ENCODE results near the gene CD300A.

The CD300A gene

DNA sequence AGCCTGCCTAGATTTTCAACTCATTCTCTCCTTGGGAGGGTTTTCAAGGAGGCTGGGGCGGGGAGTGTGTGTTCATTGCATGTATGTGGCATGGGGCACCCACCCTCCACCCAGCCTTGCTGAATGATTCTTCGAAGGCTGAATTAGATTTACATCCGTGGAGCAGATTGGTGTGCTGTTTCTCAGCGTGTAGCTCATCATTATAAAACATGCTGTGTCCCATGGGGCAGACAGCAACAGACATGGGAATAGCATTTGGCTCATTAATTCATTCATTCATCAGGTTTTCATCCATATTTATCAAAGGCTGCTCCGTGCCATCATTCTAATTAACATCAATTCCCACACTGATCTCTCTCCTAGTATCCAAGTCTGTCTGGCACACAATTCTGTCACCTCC lies 10.6 kb upstream of the CD300A start:
- DNase-seq = no peak

DNA sequence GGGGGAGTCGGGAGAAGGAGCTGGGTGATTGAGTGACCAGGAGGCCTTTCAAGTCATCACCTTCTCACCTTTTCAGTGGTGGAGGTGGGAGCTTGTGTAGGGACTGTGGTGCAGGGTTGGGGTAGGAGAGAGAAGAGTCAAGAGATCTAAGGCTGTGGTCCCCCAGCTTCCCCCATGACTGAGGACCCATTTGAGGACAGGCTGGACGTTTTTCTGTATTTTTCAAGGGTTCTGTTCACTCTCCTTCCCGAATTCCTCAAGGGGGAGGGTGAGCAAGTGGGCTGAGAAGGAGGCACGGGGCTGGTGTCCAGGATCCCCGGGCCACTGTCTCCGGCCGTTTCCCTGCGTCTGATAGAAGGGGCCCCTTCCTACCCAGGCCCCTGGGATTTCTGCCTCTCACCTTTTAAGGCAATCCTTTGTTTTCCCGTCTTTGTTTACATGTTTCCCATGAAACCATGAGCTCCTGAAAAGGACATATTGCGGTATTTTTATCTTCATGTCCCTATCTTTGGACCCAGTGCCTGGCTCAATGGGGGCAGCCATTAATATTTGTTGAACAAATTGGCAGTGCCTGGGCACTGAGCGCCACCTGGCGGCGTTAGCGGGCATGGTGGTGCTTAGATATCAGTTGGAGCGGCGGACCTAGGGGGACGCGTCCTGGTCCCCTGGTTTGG lies 9.2 kb upstream of the CD300A start:
- peak; percentile 45 for DNase-seq

DNA sequence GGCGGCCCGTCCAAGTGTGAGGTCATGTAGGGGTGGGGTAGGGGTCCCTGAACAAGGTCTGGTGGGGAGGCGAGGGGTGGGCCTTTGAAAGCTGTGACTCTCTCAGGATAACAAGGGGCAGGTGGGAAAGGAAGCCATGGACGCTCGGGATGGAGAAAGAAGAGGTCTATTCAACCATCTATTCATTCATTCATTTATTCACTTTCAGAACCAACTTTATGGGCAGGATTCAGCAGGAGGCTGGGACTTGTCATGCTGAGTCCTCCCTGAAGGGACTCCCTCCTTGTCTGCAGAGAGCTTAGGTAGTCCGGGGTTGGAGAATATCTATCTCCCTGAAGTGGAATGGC lies 8.6 kb upstream of the CD300A start:
- no peak for DNase-seq

DNA sequence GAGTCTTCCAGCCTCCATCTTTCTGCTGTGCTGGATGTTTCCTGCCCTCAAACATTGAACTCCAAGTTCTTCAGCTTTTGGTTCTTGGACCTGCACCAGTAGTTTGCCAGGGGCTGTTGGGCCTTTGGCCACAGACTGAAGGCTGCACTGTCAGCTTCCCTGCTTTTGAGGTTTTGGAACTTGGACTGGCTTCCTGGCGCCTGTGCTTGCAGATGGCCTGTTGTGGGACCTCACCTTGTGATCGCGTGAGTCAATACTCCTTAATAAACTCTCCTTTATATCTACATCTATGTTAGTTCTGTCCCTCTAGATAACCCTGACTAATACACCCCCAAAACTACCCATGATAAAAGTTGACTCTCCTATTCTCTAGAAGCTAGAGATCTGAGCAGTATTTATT lies 7.6 kb upstream of the CD300A start:
- DNase-seq = no peak

DNA sequence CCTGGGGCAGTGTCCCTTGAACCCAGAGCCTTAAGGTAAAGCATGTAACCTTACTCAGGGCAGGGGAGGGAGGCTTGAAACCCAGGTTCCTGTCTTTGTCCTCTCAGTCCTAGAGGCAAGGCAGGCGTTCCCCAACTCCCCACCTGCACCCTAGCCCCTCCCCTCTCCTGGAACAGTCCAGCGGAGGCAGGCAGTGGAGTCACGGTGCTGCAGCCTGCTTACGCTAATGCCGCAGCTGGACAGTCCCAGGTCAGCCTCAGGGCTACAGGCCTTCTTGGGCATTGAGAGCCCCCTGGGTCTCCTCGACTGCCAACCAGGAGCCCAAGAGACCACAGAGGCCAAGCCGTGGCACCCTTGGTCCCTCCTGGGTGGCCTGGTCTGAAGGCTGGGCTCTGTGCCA lies 6.8 kb upstream of the CD300A start:
- no peak for DNase-seq

DNA sequence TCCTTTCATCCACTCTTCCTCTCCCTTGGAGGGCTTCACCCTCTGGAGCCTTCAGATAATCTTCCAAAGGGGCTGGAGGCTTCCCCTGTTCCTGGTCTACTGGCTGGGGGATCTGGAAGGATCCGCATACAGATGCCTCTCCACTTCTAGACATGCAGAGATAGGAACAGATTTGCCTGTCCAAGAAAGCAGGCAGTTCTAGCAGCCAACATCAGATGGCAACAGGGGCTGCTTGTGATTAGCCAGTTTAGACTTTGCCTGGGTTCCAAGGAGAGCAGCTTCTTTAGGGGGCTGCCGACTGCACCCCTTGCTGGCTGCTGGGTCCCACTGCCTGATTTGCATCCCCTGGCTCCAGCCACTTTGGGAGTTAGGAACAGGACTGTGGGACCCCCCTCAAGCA lies 6.2 kb upstream of the CD300A start:
- DNase-seq = no peak

DNA sequence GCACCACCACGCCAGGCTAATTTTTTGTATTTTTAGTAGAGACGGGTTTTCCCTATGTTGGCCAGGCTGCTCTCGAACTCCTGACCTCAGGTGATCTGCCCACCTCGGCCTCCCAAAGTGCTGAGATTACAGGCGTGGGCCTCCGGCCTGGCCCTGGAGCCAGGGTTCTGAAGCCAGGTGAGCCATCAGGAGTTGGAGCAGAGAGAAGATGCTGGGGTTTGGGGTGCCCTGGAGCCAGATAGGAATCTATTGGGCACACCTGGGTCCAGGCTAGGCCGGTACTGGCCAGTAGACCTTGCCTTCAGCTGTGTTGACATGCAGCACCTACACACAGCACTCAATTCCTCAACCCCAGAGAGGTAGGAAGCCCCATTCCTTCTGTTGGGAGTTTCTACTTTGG lies 5.4 kb upstream of the CD300A start:
- no peak for DNase-seq

DNA sequence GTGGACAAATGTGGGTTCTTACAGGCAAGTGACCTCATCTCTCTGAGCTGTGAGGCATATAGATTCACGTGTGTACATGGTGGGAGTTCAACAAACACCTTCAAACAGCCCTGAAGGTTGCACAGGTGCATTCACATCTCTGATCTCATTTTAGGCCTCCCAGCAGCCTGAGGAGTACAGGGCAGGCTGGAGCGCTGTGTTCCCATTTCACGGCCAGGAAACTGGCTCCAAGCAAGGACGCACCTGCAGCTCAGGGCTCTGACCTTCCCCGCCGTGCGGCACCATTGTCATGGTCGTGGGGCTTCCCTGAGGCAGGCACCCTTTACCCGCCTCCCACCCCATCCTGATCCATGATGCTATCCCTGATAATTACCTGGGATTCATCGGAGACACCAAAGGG lies 4.8 kb upstream of the CD300A start:
- DNase-seq = no peak

DNA sequence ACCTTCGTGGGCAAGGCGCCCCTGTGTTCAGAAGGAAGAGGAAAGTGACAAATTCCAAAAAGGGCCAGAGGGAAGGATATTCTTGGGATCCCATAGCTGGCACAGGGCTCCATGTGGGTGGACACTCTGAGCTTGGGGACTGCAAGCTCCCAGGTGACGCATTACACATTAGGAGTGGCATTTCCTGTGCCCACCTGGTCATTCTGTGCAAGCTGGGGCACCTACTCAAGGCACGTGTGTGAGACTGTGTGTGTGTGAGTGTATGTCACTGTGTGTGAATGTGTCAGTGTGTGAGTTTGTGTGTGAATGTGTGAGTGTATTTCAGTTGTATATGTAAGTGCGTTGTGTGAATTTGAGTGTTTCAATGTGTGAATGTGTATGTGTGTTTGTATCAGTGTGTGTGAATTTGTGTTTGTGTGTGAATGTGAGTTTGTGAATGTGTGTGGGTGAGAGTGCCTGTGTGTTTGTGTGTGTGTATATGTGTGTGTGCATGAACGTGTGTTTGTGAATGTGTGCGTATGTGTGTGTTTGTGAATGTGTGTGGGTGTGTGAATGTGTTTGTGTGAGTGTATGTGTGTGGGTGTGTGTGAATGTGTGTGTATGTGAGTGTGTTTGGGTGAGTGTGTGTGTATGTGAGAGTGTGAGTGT lies 1.6 kb upstream of the CD300A start:
- DNase-seq = no peak

DNA sequence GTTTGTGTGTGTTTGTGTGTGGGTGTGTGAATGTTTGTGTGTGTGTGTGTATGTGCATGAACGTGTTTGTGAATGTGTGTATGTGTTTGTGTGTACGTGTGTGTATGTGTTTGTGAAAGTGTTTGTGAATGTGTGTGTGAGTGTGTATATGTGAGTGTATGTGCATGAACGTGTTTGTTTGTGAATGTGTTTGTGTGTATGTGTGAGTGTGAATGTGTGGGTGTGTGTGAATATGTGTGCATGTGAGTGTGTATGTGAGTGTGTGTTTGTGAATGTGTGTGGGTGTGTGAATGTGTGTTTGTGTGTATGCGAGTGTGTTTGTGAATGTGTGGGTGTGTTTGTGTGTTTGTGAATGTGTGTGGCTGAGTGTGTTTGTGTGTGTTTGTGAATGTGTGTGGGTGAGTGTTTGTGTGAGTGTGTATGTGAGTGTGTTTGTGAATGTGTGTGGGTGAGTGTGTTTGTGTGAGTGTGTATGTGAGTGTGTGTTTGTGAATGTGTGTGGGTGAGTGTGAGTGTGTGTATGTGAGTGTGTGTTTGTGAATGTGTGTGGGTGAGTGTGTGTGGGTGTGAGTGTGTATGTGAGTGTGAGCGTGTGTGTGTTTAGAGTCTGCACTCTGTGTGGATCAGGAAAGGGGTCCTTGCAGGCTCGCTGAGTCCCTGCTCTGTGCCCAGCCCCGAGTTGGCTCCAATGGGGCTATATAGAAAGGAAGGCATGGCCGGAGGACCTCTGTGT lies 890 bp upstream of the CD300A start:
- DNase-seq = no peak

DNA sequence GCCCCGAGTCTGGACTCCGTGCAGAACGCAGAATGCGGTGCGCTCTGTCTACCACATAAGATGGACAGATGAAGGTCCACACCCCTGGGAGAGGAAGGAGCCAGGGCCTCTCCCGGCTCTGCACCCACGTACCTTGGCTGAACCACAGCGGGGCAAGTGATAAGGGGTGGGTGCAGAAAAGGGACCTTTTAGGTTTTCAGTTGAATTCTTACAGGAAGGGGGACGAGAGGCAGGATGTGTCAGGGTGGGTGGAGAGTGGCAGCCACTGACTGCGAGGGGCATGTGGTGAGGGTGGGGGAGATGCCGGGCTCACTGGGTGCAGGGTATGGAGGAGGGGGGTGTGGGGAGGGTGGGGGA lies 372 bp downstream of the CD300A start:
- DNase-seq = no peak

DNA sequence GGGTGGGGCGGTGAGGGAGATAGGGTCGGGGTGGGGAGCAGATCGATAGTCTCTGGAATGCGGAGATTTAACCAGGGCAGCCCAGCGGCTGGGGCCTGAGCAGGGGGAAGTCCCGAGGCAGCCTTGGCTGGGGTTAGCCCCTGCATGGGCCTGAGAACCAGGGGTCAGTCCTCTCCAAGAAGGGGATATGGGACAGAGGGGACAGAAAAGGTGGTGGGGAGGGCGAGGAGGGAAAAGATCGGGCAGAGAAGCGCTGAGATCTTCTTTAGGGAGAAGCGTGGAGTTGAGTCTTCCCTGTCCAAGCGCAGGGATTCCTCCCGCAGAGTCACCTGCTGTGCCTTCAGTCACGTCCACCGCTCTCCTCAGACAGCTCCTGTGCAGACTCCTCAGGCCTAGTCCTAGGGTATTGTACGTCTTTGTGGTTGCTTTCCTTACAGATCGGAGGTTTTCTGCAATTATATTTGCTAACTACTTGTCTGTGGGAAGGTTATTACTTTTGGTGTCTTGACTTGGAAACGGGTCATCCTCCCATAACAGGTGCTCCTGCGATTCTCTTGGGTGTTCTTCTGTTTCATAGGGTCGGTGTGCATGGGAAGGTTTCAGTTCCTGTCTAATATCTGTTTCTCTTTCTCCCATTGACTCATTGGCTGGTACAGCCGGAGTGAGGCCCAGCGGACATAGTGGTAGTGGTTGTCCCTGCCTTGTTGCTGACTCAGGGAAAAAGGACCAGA lies 952 bp downstream of the CD300A start:
- DNase-seq = no peak

DNA sequence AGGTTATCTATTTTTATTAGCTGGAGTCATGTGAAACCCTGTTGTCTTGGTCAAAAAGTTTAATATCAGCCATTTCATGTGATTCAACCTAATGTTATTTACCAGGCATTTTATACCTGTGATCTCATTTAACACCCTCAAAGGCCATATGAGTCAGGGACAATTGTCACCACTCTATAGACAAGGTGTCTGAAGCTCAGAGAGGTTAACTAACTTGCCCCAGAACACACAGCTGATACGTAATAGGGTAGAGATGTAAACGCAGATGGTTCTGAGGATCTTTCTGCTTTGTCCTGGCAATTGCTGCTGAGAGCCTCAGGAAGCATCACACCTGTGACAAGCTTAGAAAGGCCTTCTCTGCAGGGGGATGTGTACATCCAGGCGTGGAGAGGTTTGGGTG lies 4.9 kb downstream of the CD300A start:
- no peak for DNase-seq

DNA sequence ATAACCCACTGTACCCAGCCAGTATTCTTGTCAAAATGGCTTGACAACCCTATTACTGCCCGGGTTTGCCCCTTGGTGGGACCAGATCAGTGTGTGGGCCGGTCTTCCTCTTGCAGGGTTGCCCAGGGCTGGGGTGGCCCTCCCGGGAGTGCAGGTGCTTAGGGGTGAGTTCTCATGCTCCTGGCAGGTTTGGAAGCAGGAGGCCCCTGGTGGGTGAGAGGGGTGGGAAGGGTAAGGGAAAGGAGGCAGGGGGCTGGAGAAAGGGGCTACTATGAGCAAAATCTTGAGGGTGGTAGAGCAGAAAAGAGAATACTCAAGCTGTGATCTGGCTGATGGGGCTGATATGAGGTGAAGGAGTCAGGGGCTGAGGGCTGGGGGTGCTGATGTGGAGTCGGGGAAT lies 6.5 kb downstream of the CD300A start:
- DNase-seq = no peak

DNA sequence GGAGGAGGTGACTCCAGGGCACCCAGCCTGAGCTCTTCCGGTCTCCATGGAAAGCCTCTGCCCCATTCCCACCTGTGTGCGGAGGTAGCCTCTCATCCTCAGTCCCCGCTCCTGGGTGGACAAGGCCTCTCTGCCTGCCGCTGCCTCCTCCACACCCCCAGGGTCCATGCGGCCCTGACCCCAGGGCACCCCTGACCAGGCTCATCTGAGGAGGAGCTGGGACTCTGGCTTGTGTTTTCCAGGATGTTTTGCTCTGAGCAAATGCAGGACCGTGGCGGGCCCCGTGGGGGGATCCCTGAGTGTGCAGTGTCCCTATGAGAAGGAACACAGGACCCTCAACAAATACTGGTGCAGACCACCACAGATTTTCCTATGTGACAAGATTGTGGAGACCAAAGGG lies 6.9 kb downstream of the CD300A start:
- no peak for DNase-seq

DNA sequence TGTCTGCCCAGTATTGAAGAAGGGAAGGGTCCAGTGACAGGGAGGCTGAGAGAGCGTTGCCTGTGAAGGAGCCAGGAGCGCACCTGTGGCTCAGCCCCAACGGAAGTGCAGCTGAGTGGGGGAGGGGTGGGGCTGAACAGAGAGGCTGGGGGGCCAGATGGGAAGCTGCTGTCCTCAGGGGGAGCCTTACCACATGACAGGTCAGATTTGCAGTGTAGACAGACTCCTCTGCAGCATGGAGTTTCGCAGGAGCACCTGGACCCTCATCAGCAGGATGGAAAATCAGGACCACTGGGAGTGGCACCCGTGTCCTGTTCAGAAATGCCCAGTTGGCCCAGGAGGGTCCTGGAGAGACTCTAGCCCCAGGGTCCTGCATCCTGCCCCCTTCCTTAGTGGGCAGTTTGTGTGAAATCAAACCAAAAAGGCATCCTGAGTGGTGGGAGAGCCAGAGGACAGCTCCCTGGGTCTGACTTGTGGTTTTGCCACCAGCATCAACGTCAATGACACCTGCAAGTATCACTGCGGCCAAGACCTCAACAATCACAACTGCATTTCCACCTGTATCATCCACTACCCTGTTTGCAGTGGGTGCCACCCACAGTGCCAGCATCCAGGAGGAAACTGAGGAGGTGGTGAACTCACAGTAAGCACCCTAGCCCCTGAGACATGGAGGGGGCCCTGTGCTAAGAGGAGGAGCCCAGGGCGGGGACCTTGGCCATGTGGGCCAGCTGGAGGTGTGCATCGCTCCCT lies 7.8 kb downstream of the CD300A start:
- no peak for DNase-seq

DNA sequence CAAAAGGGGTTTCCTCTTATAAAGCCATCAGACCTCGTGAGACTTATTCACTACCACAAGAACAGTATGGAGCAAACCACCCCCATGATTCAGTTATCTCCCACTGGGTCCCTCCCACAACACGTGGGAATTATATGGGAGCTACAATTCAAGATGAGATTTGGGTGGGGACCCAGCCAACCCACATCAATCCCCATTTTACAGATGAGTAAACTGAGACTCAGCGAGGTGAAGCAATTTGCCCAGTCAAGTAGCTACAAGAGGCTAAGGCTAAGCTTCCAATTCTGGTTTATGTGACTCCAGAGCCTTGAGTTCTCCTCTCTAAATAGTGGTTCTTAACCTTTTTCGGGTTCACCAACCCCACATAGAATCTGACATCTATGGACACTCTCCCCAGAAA lies 8.8 kb downstream of the CD300A start:
- no peak for DNase-seq

DNA sequence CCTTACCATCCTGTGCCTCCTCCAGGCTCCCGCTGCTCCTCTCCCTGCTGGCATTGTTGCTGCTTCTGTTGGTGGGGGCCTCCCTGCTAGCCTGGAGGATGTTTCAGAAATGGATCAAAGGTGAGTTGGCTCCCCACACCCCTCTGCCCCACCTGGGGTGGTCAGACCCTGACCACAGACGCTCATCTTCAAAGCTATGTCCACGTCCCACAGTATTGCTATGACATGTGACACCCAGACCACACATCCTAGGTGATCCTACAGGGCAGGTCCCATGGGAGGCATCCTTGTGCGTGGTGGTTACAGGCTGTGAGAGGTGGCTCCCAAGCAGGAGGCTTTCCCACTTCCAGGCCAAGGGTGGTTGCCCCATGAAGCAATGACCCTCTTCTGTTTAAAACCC lies 11.0 kb downstream of the CD300A start:
- DNase-seq = no peak

DNA sequence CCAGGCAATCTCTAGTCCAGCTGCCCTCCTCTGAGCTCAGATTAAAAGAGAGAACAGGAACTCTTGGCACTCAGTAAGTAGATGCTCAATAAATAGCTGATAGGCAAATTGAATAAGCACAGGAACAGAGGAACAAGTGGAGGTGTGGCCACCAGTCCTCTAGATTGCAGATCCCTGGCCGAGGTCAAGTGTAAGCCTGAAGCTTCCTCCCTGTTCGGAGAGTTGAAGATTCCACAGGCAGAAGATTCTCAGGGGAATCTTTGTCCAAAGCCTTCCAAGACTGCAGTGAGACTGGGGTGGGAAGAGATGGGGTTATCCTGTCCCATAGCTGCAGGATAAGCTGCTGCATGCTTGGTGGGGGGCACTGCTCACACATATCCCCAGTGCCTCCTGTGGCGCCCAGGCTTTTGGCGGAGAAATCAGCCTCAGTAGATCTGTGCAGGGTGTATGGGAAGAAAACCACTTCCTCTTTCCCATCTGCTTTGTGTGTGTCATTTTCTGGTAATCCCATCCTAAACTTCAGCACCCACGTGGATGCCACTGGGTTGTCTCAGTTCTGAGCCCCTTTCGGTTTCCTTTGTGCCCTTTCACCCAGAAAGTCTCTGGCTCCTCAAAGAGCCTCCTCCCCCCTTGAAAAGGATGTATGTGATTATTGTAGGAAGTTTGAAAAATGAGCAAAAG lies 12.1 kb downstream of the CD300A start:
- DNase-seq = no peak

DNA sequence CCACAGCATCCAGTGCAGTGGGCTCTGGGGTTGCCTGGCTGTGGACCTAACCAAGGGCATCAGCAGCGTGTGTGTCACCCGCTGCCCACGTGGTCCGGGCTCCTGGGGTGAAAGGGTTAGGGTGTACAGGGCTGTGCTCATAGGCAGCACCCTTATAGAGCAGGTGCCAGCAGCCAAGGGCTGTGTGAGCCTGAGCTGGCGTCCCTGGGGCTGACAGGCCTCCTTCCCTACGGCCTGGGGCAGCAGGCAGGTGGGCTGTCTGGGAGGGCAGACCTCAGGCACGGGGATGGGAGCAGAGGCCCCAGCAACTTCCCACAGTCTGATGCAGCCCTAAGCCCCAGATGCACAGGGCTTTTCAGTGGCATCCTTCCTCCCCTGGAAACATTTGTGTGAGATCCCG lies 13.9 kb downstream of the CD300A start:
- no peak for DNase-seq

DNA sequence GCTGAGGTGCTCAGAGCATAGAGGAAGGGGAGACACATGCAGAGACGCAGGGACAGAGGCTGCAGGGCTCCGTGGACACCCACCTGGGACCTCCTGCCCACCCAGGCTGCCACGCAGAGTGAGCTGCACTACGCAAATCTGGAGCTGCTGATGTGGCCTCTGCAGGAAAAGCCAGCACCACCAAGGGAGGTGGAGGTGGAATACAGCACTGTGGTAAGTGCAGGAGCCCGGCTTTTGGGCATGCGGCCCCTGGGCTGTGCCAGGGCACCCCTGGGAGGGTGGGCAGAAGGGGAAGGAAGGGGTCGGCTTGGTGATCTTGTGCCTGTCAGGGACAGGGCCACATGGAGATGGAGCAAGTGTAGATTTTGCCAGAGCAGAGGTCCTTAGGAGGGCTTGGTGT lies 15.2 kb downstream of the CD300A start:
- no peak for DNase-seq

DNA sequence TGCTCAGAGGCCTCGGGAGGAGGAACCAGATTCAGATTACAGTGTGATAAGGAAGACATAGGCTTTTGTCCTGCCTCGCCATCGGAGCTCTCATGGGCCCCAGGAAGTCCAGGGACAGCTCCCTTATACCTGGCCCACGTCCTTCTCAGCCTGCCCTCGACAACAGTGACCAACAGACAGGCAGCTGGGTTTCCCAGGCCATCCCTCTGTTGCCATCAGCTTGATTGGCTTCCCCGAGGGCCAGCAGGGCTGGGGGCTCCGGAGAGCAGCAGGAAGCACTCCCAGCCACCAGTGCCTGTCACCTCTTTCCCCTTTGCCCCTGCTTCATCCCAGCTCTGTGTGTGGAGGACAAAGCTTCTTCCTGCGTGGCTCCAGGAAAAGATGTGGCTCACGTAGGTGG lies 17.6 kb downstream of the CD300A start:
- no peak for DNase-seq

Measured in DMS79 treated with DMSO at 0.1 percent for 48 hours (cell line).